ENCODE data around the gene CCDC192.

CCDC192 gene

DNA sequence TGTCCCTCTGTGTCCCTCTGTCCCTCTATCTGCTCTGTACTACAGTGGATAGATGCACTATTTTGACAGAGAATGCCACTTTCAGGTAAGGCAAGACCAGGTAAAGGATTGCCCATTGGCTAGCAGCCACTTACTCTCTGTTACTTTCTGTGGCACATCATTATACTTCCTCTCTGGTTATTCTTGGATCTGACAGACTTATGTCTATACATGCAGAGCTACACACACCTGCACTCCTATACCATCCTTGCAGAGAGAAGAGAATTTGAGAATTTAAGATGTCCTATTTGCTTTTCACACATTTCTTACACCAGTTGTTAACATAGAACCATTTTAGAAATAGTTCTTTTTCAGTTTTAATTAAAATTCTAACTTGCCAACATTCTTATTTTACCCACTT lies 216.6 kb downstream of the CCDC192 start:
- no peaks in the 10 kb centered on the region for H3K27me3 ChIP-seq (ENCODE audit: control insufficient read depth, insufficient read depth, low read length)
- H3K27ac ChIP-seq (ENCODE audit: low read length), result no peak overlapping the region
- no peak for DNase-seq (ENCODE audit: low read depth, low spot score)
- no peaks in the 10 kb centered on the region for H3K36me3 ChIP-seq (ENCODE audit: control insufficient read depth, insufficient read depth, low read length)
- H3K4me1 ChIP-seq (ENCODE audit: control insufficient read depth, insufficient read depth, low read length), result no peaks in the 10 kb centered on the region
- H3K9me3 ChIP-seq (ENCODE audit: control insufficient read depth, insufficient read depth, low read length), result no peaks in the 10 kb centered on the region
- no peak overlapping the region for H3K4me3 ChIP-seq (ENCODE audit: low read length)

DNA sequence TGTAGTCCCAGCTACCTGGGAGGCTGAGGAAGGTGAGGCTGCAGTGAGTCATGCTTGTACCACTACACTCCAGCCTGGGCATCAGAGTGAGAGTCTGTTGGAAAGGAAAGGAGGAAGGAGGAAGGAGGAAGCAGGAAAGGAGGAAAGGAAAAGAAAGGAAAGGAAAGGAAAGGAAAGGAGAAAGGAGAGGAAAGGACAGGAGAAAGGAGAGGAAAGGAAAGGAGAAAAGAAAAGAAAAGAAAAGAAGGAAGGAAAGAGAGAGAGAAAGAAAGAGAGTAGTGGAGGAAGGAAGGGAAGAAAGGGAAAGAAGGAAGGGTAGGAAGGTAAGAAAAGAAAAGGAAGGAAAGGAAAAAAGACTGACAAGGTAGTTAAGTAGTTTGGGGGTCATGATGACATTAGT lies 217.7 kb downstream of the CCDC192 start:
- no peaks in the 10 kb centered on the region for H3K4me1 ChIP-seq (ENCODE audit: control insufficient read depth, insufficient read depth, low read length)
- no peaks in the 10 kb centered on the region for H3K27me3 ChIP-seq (ENCODE audit: control insufficient read depth, insufficient read depth, low read length)
- no peak for DNase-seq (ENCODE audit: low read depth, low spot score)
- H3K4me3 ChIP-seq (ENCODE audit: low read length), result no peak overlapping the region
- no peak overlapping the region for H3K27ac ChIP-seq (ENCODE audit: low read length)
- no peaks in the 10 kb centered on the region for H3K36me3 ChIP-seq (ENCODE audit: control insufficient read depth, insufficient read depth, low read length)
- H3K9me3 ChIP-seq (ENCODE audit: control insufficient read depth, insufficient read depth, low read length), result no peaks in the 10 kb centered on the region

DNA sequence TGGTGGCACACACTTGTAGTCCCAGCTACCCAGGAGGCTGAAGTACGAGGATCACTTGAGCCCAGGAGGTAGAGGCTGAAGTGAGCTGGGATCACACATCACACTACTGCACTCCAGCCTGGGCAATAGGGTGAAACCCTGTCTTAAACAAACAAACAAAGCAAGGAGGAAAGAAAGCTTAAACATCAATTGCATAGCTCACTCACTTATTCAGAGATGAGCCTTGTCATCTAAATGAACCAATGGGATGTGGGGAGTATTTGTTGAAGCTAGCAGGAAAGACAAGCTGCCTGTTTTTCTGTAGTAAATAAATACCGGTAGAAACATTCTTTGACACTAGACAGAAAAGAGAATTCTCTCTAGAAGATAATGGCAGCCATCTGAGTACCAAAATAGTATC lies 219.4 kb downstream of the CCDC192 start:
- Histone ChIP-seq H3K4me3 (ENCODE audit: low read length) (no peak overlapping the region), H3K27ac (ENCODE audit: low read length) (no peak overlapping the region), H3K27me3 (ENCODE audit: control insufficient read depth, insufficient read depth, low read length) (no peaks in the 10 kb centered on the region), H3K9me3 (ENCODE audit: control insufficient read depth, insufficient read depth, low read length) (no peaks in the 10 kb centered on the region), H3K36me3 (ENCODE audit: control insufficient read depth, insufficient read depth, low read length) (no peaks in the 10 kb centered on the region), H3K4me1 (ENCODE audit: control insufficient read depth, insufficient read depth, low read length) (no peaks in the 10 kb centered on the region)
- WGBS (ENCODE audit: insufficient coverage, insufficient read length), result no CpG with 5 or more reads among the region's 2 CpGs
- no peak for DNase-seq (ENCODE audit: low read depth, low spot score)

DNA sequence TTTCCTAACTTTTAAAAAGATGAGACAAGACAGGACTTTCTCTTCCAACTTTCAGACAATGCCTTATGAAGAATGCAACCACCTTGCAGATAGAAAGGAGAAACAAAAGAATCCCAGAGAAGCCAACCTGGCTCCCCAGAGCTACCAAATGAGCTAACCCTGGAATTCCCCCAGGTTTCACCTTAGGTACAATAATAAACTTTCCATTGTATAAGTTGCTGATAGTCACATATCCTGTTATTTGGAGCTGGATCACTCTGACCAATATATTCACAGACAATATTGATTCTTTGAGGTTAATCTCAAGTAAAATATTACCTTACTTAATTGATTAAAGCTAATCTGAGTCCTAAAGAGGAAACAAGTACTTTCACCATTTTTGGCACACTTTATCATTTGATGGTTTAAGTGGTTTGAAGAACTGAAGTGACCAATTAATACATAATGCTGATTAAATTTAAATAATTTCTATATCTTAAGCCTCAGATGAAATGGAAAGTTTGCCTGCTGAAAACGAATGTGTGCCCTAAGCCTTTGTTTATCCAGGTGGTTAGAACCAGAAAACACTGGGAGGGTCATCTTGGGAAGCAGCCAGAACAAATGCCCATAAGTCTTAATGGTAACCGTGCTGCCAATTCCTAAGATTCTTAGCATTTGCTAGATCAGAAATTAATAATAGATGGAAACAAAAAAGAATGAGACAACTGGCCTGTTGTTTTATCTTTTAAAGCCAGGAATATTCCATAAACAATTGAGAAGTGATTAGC lies 220.8 kb downstream of the CCDC192 start:
- no CpG with 5 or more reads among the region's 2 CpGs for WGBS (ENCODE audit: insufficient coverage, insufficient read length)
- H3K27ac ChIP-seq (ENCODE audit: low read length), result no peak overlapping the region
- no peaks in the 10 kb centered on the region for H3K36me3 ChIP-seq (ENCODE audit: control insufficient read depth, insufficient read depth, low read length)
- H3K4me1 ChIP-seq (ENCODE audit: control insufficient read depth, insufficient read depth, low read length), result no peaks in the 10 kb centered on the region
- no peak overlapping the region for H3K4me3 ChIP-seq (ENCODE audit: low read length)
- H3K9me3 ChIP-seq (ENCODE audit: control insufficient read depth, insufficient read depth, low read length), result no peaks in the 10 kb centered on the region
- no peaks in the 10 kb centered on the region for H3K27me3 ChIP-seq (ENCODE audit: control insufficient read depth, insufficient read depth, low read length)
- no peak for DNase-seq (ENCODE audit: low read depth, low spot score)

DNA sequence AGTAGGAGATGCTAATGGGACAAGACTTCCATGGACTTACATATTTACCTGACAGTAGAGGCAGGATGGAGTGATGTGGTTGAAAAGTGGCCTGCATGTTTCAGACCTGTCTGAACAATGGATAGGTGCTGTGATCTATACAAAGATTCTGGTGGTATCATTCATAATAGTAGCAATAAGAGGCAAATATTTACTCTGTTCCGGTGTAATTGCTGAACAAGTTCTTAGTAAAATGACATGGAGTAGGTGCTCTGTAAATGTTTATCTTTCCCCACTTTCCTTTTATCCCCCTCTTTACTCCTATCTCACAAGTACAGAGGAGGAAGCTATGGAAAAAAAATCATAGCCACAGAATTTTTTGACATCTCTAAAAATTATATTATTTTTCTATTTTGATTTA lies 221.4 kb downstream of the CCDC192 start:
- no CpG with 5 or more reads among the region's 1 CpG for WGBS (ENCODE audit: insufficient coverage, insufficient read length)

DNA sequence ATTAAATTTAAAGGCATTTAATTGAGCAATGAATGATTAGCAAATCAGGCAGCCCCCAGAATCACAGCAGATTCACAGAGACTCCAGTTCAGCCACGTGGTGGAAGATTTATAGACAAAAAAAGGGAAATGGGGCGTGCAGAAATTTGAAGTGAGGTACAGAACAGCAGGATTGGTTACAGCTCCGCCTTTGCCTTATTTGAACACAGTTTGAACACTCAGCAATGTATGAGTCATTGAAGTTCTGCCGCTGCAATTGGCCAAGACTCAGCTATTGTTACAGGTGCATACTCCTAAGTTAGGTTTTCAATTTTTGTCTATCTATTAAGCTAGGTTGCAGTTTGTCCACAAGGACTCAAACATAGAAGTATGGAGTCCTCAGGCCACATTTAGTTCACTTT lies 222.7 kb downstream of the CCDC192 start:
- Histone ChIP-seq H3K4me3 (ENCODE audit: low read length) (no peak overlapping the region), H3K4me1 (ENCODE audit: control insufficient read depth, insufficient read depth, low read length) (no peaks in the 10 kb centered on the region), H3K27ac (ENCODE audit: low read length) (no peak overlapping the region), H3K9me3 (ENCODE audit: control insufficient read depth, insufficient read depth, low read length) (no peaks in the 10 kb centered on the region), H3K36me3 (ENCODE audit: control insufficient read depth, insufficient read depth, low read length) (no peaks in the 10 kb centered on the region), H3K27me3 (ENCODE audit: control insufficient read depth, insufficient read depth, low read length) (no peaks in the 10 kb centered on the region; the same call in 1 of the 2 replicates)
- WGBS (ENCODE audit: insufficient coverage, insufficient read length), result no CpG with 5 or more reads among the region's 4 CpGs
- no peak for DNase-seq (ENCODE audit: low read depth, low spot score)

More for the DNA sequence above, 221.4 kb downstream of the CCDC192 start:
- Histone ChIP-seq H3K4me3 (ENCODE audit: low read length) (no peak overlapping the region), H3K27ac (ENCODE audit: low read length) (no peak overlapping the region), H3K27me3 (ENCODE audit: control insufficient read depth, insufficient read depth, low read length) (no peaks in the 10 kb centered on the region), H3K4me1 (ENCODE audit: control insufficient read depth, insufficient read depth, low read length) (no peaks in the 10 kb centered on the region), H3K36me3 (ENCODE audit: control insufficient read depth, insufficient read depth, low read length) (no peaks in the 10 kb centered on the region), H3K9me3 (ENCODE audit: control insufficient read depth, insufficient read depth, low read length) (no peaks in the 10 kb centered on the region)
- no peak for DNase-seq (ENCODE audit: low read depth, low spot score)

DNA sequence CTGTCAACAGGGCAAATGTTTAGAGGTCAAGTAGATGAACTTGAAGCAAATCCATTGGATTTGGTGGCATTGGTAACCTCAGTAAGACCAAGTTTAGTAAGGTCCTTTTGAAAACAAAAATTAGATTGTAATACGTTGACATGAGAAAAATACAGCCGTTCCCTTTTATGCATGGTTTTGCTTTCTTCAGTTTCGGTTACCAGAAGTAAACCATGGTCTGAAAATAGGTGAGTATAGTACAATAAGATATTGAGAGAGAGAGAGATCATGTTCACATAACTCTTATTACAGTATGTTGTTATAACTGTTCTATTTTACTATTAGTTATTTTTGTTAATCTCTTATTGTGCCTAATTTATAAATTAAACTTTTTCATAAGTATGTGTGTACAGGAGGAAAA lies 223.8 kb downstream of the CCDC192 start:
- Histone ChIP-seq H3K27ac (ENCODE audit: low read length) (no peak overlapping the region), H3K27me3 (ENCODE audit: control insufficient read depth, insufficient read depth, low read length) (no peaks in the 10 kb centered on the region; the same call in 1 of the 2 replicates), H3K9me3 (ENCODE audit: control insufficient read depth, insufficient read depth, low read length) (no peaks in the 10 kb centered on the region), H3K4me1 (ENCODE audit: control insufficient read depth, insufficient read depth, low read length) (no peaks in the 10 kb centered on the region), H3K36me3 (ENCODE audit: control insufficient read depth, insufficient read depth, low read length) (no peaks in the 10 kb centered on the region), H3K4me3 (ENCODE audit: low read length) (no peak overlapping the region)
- WGBS (ENCODE audit: insufficient coverage, insufficient read length), result no CpG with 5 or more reads among the region's 3 CpGs
- no peak for DNase-seq (ENCODE audit: low read depth, low spot score)

DNA sequence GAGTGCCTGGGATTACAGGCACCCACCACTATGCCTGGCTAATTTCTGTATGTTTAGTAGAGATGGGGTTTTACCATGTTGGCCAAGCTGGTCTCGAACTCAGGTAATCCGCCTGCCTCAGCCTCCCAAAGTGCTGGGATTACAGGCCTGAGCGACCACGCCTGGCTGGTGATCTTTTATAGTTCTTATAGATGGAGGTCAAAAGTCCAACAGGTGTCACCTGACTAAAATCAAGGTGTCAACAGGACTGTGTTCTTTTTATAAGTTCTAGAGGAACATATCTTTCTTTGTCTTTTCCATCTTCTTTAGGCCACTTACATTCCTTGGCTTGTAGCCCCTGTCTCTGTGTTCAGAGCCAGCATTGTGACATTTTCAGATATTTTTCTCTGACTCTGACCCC lies 224.9 kb downstream of the CCDC192 start:
- WGBS (ENCODE audit: insufficient coverage, insufficient read length), result no CpG with 5 or more reads among the region's 4 CpGs
- DNase-seq (ENCODE audit: low read depth, low spot score), result no peak

DNA sequence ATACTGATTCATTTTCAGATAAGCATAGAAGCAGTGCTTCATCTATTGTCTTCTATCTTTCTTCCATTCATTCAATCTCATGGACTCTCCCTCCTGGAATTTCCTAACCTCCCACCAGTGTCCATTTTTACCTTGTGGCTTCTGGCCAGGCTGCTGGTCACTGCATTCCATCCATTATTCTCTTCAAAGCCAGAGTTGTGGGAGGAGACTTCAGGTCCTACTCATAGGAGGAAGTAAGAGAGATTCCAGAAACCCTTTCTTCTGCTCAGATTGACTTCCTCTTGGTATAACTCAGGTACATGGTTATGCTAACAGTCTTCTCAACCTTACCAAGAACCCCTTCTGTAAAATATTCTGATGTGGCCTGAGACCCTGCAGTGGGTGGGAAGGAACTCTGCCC lies 227.1 kb downstream of the CCDC192 start:
- Histone ChIP-seq H3K4me1 (ENCODE audit: control insufficient read depth, insufficient read depth, low read length) (no peaks in the 10 kb centered on the region), H3K27ac (ENCODE audit: low read length) (no peak overlapping the region), H3K27me3 (ENCODE audit: control insufficient read depth, insufficient read depth, low read length) (peaks cover 13% of the 10 kb centered on the region), H3K36me3 (ENCODE audit: control insufficient read depth, insufficient read depth, low read length) (no peaks in the 10 kb centered on the region), H3K4me3 (ENCODE audit: low read length) (no peak overlapping the region), H3K9me3 (ENCODE audit: control insufficient read depth, insufficient read depth, low read length) (no peaks in the 10 kb centered on the region)
- no peak for DNase-seq (ENCODE audit: low read depth, low spot score)

More for the DNA sequence above, 224.9 kb downstream of the CCDC192 start:
- no peaks in the 10 kb centered on the region for H3K9me3 ChIP-seq (ENCODE audit: control insufficient read depth, insufficient read depth, low read length)
- no peak overlapping the region for H3K4me3 ChIP-seq (ENCODE audit: low read length)
- no peak overlapping the region for H3K27ac ChIP-seq (ENCODE audit: low read length)
- no peaks in the 10 kb centered on the region for H3K36me3 ChIP-seq (ENCODE audit: control insufficient read depth, insufficient read depth, low read length)
- no peaks in the 10 kb centered on the region for H3K4me1 ChIP-seq (ENCODE audit: control insufficient read depth, insufficient read depth, low read length)
- peaks cover 4% of the 10 kb centered on the region for H3K27me3 ChIP-seq (ENCODE audit: control insufficient read depth, insufficient read depth, low read length)

DNA sequence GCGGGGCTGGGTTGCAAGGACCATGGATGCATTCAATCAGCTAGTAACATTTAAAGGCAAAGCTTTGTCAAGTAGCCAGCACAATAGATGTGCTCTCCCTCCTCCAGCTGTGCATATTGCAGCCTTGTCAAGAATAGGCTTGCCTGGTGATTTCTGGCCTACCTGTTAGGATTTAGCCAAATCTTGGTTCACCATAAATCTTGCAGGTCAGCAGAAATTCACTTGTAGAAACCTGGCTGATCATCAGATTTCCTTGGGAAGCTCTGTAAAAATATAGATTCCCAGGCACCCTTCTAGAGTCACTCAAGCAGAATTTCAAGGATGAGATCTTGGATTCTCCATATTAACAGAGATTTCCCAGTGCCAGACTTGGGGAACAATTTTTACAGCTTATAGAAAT lies 228.2 kb downstream of the CCDC192 start:
- Histone ChIP-seq H3K9me3 (ENCODE audit: control insufficient read depth, insufficient read depth, low read length) (no peaks in the 10 kb centered on the region), H3K4me1 (ENCODE audit: control insufficient read depth, insufficient read depth, low read length) (no peaks in the 10 kb centered on the region), H3K27ac (ENCODE audit: low read length) (no peak overlapping the region), H3K27me3 (ENCODE audit: control insufficient read depth, insufficient read depth, low read length) (peaks cover 19% of the 10 kb centered on the region), H3K36me3 (ENCODE audit: control insufficient read depth, insufficient read depth, low read length) (no peaks in the 10 kb centered on the region), H3K4me3 (ENCODE audit: low read length) (no peak overlapping the region)
- no peak for DNase-seq (ENCODE audit: low read depth, low spot score)
- no CpG with 5 or more reads among the region's 1 CpG for WGBS (ENCODE audit: insufficient coverage, insufficient read length)

DNA sequence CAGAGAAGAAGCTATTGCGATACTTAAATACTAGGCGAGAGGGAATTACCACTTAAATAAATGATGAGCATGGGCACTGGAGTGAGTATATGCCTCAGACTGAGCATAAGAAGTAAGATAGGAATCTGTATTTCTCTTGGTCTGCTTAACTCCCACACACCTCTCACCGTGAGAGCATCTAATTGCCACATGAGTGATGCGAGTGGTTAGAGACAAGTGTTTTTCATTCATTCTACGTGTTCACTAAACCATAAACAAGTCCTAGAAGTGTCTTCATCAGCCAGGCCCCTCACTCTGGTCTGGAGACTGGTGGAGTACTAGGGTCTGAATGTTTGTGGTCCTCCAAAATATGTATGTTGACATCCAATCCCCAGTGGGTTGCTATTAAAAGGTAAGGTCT lies 230.2 kb downstream of the CCDC192 start:
- no CpG with 5 or more reads among the region's 5 CpGs for WGBS (ENCODE audit: insufficient coverage, insufficient read length)

More for the DNA sequence above, 230.2 kb downstream of the CCDC192 start:
- Histone ChIP-seq H3K4me3 (ENCODE audit: low read length) (no peak overlapping the region), H3K9me3 (ENCODE audit: control insufficient read depth, insufficient read depth, low read length) (no peaks in the 10 kb centered on the region), H3K27me3 (ENCODE audit: control insufficient read depth, insufficient read depth, low read length) (peaks cover 28% of the 10 kb centered on the region), H3K27ac (ENCODE audit: low read length) (no peak overlapping the region), H3K36me3 (ENCODE audit: control insufficient read depth, insufficient read depth, low read length) (no peaks in the 10 kb centered on the region), H3K4me1 (ENCODE audit: control insufficient read depth, insufficient read depth, low read length) (no peaks in the 10 kb centered on the region)
- DNase-seq (ENCODE audit: low read depth, low spot score), result no peak

Measured in iPS DF 6.9 (cell line).